HG03097 (cell line): Measurements from ENCODE around the gene SMYD5.
"Not testable (repeated sequence)": the region's sequence is repeated elsewhere in the genome, so short reads cannot be mapped to it uniquely, and the experiment has no call there.

Experiments
- ATAC-seq: cut with Tn5 transposase; IDR thresholded peaks from one replicate; pipeline ENCODE4 v1.9.1; 2021; ENCODE audit not compliant: unreplicated experiment, low FRiP score

SMYD5 gene

DNA sequence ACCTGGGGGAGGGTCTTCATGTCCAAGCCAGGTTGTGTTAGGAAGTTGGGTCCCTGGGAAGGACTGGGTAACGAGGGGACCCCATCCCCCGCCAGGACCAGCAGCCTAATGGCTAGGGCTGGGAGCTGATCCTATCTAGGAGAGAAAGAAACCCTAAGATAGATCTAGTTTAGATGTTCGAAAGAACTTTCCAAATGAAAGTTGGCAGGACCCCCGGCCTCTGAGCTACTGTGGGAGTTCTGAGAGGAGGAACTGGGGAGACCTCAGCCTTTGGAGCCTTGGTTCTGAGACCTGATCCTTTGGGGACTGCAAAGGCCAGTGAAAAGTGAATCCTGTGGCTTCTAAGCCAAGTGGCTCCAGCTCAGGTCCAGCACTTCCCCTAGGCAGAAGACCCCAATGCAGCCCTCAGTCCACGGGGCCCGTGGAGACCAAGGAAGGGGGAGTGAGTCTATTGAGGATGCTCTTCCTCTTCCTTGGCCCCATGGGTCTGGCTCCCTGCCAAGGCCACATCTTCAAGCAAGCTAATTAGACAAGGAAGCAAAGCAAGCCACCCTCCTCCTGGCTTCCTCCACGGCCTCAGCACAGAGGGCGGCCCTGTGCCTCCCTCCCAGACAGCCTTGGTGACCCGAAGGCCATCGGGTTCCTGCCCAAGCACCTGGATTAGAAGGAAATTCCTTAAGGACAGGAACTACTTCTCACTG is 43.5 kb downstream of the SMYD5 start:
- ATAC-seq: no peak

- ATAC-seq: no peak
These were observed 44.3 kb downstream of the SMYD5 start for GRCh38 chr2:73258186-73258912.

DNA sequence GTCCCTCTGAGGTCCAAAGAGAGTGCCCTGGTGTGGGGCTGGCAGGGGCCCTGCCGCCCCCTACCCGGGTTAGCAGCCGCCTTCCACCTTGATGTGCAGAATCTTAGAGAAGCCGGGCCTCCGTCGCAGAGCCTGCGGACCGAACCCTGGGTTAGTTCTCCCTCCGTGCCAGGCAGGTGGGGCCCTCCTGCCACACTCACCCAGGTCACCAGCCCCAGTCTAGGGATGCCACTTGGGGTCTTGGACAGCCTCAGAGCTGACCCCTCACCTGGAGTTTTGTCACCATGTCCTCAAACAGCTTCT is 44.8 kb downstream of the SMYD5 start:
- ATAC-seq: no peak

- no peak for ATAC-seq
These were observed 45.2 kb downstream of the SMYD5 start for GRCh38 chr2:73259276-73259675.

DNA sequence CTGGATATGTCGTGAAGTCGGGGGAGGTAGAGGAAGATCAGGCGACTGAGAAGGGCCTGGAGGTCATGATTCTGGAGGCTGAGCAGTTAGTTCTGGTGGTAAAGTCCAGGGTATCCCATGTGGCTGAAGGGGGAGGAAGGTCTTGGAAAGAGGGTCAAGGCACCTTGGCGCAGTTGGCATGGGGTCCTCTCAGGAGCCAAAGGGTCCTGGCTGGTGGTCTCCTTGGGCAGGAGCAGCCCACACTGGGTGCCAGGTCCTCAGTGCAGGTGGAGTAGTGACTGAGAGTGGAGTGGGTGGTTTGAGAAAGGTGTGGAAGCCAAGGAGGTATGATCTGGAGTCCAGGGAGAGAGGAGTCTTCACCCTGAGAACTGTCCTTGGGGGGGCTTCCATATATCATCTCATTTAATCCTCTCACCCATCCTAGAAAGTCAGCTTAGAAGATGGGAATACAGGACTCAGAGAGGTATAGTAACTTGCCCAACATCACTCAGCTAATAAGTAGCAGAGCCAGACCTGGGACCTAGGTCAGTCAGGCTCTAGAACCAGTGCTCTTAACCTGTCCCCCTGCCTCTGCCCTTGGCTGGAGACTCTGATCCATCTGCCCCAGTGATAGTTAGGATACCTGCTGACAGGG is 45.8 kb downstream of the SMYD5 start:
- ATAC-seq: no peak

DNA sequence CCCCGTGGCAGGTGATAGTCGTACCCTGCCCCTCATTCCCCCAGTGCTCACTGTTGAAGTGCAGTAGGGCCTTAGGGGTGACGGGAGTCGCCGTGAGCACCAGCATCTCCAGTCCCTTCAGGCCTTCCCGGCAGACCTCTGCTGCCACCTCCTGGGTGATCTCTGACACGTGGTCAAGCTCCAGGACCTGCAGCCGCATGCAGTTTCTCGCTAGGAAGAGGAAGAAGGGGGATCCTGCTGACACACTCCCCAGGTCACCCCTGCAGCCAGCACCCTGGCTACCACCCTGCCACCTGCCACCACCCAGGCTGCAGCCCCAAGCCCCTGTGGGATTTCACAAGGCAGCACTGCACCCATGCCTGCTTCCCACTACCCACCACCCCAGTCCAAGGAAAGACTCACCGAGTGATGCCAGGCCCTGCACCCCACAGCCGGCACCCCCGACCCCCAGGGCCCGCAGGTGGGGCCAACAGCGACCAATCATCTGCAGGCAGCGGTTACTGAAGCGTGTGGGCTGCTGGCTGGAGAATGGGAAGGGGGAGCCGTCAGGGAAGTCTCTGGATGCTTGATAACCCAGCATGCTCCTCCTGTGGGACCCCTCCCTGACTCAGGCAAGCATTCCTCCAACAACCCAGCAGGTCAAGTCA is 46.4 kb downstream of the SMYD5 start:
- no peak for ATAC-seq

GRCh38 chr2:73262108-73262651 is 48.1 kb downstream of the SMYD5 start:
- no peak for ATAC-seq

DNA sequence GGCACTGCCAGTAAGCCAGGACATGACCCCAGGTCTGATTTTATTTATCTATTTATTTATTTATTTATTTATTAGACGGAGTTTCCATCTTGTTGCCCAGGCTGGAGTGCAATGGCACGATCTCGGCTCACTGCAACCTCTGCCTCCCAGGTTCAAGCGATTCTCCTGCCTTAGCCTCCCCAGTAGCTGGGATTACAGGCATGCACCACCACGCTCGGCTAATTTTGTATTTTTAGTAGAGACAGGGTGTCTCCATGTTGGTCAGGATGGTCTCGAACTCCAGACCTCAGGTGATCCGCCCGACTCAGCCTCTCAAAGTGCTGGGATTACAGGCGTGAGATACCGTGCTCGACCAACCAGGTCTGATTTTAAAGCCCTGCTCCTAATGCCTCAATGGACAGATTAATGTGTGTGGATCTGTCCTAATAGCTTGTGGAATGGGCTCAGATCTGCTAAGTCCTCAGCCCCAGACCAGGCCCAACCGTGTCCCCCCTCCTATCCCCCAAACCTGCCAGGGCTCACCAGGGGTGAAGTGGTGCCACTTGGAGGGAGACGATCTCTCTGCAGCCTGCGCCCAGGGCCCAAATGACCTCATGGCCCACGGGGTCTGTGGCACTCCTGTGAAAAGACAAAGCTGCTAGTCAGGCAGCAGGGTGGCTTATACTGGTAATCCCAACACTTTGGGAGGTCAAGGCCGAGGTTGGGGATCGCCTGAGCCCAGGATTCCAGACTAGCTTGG is 48.8 kb downstream of the SMYD5 start:
- ATAC-seq: not testable (repeated sequence)

DNA sequence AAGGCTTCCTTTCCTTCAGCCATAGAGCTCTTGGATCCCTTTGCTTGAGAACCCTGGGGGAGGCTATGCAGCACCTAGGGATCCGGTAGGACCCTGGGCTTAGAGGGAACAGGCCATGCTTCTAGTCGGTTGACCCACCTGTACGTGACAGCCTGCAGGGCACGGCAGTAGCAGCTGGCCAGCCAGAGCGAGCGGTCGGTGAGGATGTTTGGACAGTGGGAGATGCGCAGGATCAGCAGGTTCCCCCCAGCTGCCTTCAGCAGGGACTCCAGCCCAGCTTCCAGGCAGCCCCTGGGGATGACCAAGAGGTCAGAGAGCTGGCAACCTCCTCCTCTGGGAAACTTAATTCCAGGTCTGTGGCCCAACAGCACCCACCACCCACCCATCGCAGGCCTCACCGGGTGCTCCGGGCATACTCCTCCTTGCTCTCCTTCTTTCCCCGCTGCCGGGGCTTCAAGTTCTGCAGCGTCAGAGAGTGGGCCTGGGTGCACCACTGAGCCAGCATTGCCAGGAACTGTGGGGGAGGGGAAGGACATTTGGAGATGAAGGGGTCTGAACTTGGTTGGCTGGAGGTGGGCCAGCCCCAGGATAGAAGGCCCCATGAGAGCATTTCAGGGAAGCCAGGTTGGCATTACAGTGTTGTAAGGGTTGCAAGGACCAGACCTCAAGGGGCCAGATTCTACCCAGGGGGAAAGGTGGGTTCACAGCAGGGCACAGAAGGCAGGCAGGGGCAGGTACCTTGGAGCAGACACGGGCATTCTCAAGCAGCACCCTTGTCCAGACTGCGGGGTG is 49.7 kb downstream of the SMYD5 start:
- no peak for ATAC-seq

DNA sequence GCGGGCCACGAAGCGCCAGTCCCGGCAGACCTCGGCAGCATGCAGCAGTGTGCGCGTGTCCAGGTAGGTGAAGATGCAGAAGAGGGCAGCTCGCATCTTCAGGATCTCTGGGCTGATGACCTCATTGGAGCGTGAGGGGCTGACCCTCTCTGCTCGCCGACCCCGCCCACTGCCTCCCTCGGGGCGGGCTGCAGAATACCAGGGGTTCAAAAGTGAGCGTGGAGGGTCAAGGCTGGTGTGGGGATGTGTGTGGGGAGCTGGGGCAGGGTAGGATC is 50.2 kb downstream of the SMYD5 start:
- ATAC-seq: no peak

DNA sequence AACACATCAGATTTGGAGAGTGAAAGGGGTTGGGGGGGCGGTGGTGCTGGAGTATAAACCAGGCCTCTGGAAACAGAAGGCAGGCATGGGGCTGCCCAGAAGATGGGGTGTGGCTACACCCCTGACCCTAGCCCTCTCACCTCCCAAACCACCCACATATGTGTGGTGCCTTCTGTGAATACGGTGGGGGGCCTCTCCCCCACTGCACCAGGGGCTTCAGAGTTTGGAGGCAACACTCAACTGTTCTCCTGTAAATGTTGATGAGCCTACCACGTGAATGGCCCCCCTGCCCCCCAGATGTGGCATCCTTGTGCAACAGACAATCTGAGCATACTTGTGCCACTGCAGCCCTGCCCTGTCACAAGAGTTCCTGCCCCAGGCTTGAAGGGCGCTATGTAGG is 50.7 kb downstream of the SMYD5 start:
- no peak for ATAC-seq

DNA sequence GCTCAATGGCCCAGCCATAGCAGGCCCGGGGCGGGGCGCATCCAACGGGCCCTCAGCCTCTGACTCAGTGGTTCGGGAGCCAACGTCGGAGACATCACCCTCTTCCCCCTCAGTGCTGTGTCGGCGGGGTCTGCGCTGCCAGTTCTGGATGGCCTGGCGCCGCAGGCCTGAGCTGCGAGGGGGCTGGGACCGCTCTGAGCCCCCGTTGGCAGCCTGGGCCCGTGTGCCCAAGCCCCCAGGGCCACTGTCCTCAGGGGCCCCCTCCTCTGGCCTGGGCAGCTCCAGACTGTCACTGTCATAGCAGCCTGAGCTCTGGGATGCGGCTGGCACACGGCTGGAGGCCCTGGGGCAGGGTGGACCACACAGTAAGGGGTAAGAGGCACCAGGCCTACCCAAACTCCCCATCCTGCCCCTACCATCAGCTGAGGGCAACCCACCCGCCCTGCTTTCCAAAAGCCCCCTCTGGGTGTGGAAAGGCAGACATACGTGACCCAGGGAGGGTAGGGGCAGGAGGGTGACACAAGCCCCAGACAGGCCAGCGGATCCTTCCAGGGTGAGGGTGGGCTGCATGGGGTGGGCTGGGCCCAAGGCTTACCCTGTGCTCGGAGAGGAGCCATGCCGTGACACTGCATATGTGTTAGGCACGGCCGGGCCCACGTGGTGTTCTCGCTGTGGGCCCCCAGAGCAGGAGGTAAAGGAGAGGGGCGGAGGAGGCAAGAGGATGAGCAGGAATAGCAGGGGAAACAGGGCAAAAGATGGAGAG is 51.4 kb downstream of the SMYD5 start:
- no peak for ATAC-seq

- no peak for ATAC-seq
These were observed 52.2 kb downstream of the SMYD5 start for GRCh38 chr2:73266061-73266901.

- no peak for ATAC-seq
These were observed 53.0 kb downstream of the SMYD5 start for GRCh38 chr2:73267008-73267407.

DNA sequence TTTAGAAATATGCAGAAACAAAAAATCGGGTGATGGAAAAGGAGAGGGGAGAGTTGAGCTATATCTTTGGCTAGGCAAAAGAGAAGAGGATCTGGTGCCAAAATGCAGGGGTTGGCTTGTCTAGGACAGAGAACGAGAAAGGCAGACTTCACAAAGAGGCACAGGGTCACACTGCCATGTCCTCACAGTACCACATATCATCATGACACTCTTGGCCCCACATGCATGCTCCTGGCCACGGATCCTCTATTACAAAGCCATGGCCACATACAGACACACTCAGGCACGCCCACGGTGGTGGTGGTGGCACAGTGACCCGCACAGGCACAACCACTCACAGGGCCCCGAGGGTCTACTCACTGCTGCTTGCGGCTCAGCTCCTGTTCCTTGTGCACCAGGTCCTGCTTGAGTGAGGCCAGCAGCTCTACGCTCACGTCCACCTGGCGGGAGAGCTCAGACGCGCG is 54.4 kb downstream of the SMYD5 start:
- no peak for ATAC-seq

DNA sequence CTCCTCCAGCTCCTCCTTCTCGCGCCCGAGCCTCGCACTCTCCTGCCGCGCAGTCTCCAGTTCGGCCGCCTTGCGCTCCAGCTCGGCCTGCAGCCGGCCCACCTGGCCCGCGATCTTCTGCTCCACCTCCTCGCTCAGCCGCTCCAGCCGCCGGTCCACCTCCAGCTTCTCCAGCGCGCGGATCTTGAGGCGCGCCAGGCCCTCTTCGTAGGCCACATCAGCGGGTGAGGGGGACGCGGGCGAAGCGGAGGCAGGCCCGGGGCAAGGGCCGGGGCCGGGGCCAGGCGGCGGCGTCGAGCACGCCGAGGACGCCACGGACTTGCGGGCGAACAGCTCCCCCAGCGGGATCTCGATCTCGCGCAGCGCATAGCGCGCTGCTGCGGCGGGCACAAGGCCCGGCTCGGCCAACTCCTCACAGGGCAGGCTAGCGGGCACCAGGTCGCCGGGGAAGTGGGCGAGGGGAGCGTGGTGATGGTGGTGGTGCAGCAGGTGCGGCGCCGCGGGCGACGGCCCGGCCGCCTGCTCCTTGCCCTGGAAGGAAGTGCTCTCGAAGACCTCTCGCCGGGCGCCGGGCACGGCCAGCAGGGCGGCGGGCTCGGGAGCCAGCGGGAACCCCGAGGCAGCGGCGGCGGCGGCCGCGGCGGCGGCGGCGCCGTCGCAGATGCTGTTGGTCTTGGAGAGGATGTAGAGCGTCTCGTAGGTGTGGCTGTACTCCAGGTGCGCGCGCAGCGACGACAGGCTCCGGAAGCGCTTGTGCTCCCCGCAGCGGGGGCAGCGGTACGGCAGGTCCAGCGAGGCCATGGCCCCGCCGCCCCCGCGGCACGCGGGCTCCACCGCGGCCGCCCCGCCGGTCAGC is 55.0 kb downstream of the SMYD5 start:
- no peak for ATAC-seq

DNA sequence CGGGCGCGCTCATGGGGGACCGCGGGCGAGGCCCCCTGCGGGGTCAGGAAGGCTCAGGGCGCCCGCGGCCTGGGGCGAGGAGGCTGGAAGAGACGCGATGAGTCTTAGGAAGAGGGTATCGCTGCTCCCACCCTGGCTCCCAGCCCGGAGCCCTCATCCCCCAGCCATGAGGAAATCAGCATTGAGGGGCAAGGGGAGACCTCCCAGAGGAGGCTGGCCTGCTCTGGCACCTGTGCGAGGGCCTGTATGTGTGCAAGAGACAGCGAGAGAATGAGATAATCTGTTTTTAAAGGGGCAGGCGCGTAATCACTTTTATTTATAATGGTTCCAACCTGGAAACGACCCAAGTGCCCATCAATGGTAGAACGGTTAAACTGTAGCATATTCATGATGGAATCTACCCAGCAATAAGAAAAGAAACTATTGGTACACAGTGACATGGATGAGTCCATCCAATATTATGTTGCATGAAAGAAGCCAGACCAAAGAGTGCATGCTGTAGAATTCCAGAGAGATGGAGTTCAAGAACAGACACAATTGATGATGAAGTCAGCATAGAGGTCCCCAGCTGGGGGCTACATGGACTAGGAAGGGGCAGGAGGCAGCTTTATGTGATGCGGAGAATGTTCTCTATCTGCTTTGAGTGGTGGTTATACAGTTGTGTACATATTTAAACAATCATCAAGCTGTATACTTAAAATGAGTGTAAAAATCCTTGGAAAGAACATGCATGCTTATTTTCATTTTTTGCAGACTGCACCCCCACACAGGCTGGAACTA is 55.8 kb downstream of the SMYD5 start:
- ATAC-seq: no peak
